PFSK-1 (cell line): ENCODE results near the gene TBCD.

Source experiments
- POLR2AphosphoS5 ChIP-seq: IDR thresholded peaks from 2 replicates; pipeline ENCODE4 v1.6.1; 2012; ENCODE audit warnings: low read depth, mild to moderate bottlenecking, control low read depth, low read length, moderate library complexity
- TAF1 ChIP-seq: IDR thresholded peaks from 2 replicates; pipeline ENCODE4 v1.6.1; 2012; ENCODE audit warnings: low read length, control low read depth, borderline replicate concordance; ENCODE audit not compliant: insufficient read depth

- TF ChIP-seq TAF1 (no peak), POLR2AphosphoS5 (no peak)
Observed at GRCh38 chr17:82948081-82948511, 196.2 kb downstream of the TBCD start.
